GM23338 (cell line): ENCODE results near the gene MICA.

Experiments
- CREB1 ChIP-seq: fragments of 250-450 bp; sonication (Bioruptor Pico); IDR thresholded peaks from 2 replicates; pipeline ENCODE4 v1.5.0; 2020; ENCODE audit warnings: low read depth, mild to moderate bottlenecking, moderate library complexity
- EZH2 ChIP-seq: fragments of 200-600 bp; sonication (generic); IDR thresholded peaks from one replicate; pipeline ENCODE4 v1.8.0; 2017; ENCODE audit warnings: antibody characterized with exemption, mild to moderate bottlenecking, low read depth; ENCODE audit not compliant: unreplicated experiment
- EZH2phosphoT487 ChIP-seq: fragments of 200-600 bp; sonication (generic); IDR thresholded peaks from one replicate; pipeline ENCODE4 v1.8.1; 2018; ENCODE audit warnings: antibody characterized with exemption; ENCODE audit not compliant: unreplicated experiment
- JUNB ChIP-seq: IDR thresholded peaks from one replicate; pipeline ENCODE4 v1.6.1; 2016; ENCODE audit warnings: antibody characterized with exemption; ENCODE audit not compliant: unreplicated experiment
- POLR2AphosphoS5 ChIP-seq: IDR thresholded peaks from 2 replicates; pipeline ENCODE4 v1.6.1; 2016; ENCODE audit warnings: antibody characterized with exemption, low read depth
- TF ChIP-seq, protein P1 (sequence below), 2 experiments: fragments of 200-600 bp in 1 of 2; sonication (generic) in 1 of 2; conservative IDR thresholded peaks; 2 replicates each; pipeline versions ENCODE4 v1.5.1 to v1.6.1; 2016 to 2017; ENCODE audit warnings: antibody characterized with exemption in 2 of 2, low read depth in 2 of 2, mild to moderate bottlenecking in 2 of 2, moderate library complexity in 1 of 2
- TF ChIP-seq, protein P2 (sequence below): IDR thresholded peaks from 2 replicates; pipeline ENCODE4 v1.6.1; 2016; ENCODE audit warnings: antibody characterized with exemption
- TF ChIP-seq, protein P3 (sequence below): IDR thresholded peaks from one replicate; pipeline ENCODE4 v1.6.1; 2018; ENCODE audit warnings: antibody characterized with exemption; ENCODE audit not compliant: unreplicated experiment

- TF ChIP-seq, protein P1, sequence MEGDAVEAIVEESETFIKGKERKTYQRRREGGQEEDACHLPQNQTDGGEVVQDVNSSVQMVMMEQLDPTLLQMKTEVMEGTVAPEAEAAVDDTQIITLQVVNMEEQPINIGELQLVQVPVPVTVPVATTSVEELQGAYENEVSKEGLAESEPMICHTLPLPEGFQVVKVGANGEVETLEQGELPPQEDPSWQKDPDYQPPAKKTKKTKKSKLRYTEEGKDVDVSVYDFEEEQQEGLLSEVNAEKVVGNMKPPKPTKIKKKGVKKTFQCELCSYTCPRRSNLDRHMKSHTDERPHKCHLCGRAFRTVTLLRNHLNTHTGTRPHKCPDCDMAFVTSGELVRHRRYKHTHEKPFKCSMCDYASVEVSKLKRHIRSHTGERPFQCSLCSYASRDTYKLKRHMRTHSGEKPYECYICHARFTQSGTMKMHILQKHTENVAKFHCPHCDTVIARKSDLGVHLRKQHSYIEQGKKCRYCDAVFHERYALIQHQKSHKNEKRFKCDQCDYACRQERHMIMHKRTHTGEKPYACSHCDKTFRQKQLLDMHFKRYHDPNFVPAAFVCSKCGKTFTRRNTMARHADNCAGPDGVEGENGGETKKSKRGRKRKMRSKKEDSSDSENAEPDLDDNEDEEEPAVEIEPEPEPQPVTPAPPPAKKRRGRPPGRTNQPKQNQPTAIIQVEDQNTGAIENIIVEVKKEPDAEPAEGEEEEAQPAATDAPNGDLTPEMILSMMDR (conservative IDR thresholded peaks at IDR 0.05; ENCODE audit: low read depth in 2 of 2), result no peak
- no peak for TF ChIP-seq EZH2
- no peak for TF ChIP-seq POLR2AphosphoS5
- no peak for TF ChIP-seq EZH2phosphoT487
- TF ChIP-seq, protein P2, sequence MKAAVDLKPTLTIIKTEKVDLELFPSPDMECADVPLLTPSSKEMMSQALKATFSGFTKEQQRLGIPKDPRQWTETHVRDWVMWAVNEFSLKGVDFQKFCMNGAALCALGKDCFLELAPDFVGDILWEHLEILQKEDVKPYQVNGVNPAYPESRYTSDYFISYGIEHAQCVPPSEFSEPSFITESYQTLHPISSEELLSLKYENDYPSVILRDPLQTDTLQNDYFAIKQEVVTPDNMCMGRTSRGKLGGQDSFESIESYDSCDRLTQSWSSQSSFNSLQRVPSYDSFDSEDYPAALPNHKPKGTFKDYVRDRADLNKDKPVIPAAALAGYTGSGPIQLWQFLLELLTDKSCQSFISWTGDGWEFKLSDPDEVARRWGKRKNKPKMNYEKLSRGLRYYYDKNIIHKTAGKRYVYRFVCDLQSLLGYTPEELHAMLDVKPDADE, result no peak
- TF ChIP-seq, protein P3, sequence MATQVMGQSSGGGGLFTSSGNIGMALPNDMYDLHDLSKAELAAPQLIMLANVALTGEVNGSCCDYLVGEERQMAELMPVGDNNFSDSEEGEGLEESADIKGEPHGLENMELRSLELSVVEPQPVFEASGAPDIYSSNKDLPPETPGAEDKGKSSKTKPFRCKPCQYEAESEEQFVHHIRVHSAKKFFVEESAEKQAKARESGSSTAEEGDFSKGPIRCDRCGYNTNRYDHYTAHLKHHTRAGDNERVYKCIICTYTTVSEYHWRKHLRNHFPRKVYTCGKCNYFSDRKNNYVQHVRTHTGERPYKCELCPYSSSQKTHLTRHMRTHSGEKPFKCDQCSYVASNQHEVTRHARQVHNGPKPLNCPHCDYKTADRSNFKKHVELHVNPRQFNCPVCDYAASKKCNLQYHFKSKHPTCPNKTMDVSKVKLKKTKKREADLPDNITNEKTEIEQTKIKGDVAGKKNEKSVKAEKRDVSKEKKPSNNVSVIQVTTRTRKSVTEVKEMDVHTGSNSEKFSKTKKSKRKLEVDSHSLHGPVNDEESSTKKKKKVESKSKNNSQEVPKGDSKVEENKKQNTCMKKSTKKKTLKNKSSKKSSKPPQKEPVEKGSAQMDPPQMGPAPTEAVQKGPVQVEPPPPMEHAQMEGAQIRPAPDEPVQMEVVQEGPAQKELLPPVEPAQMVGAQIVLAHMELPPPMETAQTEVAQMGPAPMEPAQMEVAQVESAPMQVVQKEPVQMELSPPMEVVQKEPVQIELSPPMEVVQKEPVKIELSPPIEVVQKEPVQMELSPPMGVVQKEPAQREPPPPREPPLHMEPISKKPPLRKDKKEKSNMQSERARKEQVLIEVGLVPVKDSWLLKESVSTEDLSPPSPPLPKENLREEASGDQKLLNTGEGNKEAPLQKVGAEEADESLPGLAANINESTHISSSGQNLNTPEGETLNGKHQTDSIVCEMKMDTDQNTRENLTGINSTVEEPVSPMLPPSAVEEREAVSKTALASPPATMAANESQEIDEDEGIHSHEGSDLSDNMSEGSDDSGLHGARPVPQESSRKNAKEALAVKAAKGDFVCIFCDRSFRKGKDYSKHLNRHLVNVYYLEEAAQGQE, result no peak
- TF ChIP-seq CREB1 (CRISPR knock-in tag), result no peak
- no peak for TF ChIP-seq JUNB
Measured at GRCh38 chr6:31356216-31356945, 47.0 kb upstream of the MICA start.
